ENCODE data around the gene RMDN2.

RMDN2 gene

GRCh38 chr2:38057651-38058410 is 132.7 kb downstream of the RMDN2 start:
- no peak for DNase-seq

GRCh38 chr2:38060236-38061018 is 135.3 kb downstream of the RMDN2 start:
- no peak for DNase-seq

- peak; percentile 14 for DNase-seq
Measured at GRCh38 chr2:38064801-38065501, 139.9 kb downstream of the RMDN2 start.

GRCh38 chr2:38065502-38066135 is 140.5 kb downstream of the RMDN2 start:
- DNase-seq: no peak

GRCh38 chr2:38066421-38067115 is 141.5 kb downstream of the RMDN2 start:
- DNase-seq: no peak

Measured in NCI-H1105 treated with DMSO at 0.1 percent for 48 hours (cell line).